Naive thymus-derived CD4-positive, alpha-beta T cell (primary cell): ENCODE results near the gene RAB40B. TPM values are rescaled to one million over a fixed set of nuclear protein-coding genes. Genes with fewer than 3 reads are reported as not detected.

Experiments used
- ATAC-seq: fragments of 150-1000 bp; cut with Tn5 transposase; 2 replicates; pipeline ENCODE4 v1.10.0; 2021; ENCODE audit warnings: mild to moderate bottlenecking, moderate library complexity
- CTCF ChIA-PET: fragments of 350-600 bp; sonication (Branson Sonifier 250); formaldehyde crosslinking; loops from one replicate; lab custom pipeline; 2021; ENCODE audit warnings: antibody characterized with exemption; lab: Charles Lee
- POLR2A ChIA-PET: fragments of 350-600 bp; sonication (Branson Sonifier 250); formaldehyde crosslinking; loops from one replicate; lab custom pipeline; 2021; ENCODE audit warnings: antibody characterized with exemption, inconsistent platforms; lab: Charles Lee
- DNase-seq, 9 donors: peaks; one replicate each; pipeline versions ENCODE4 v3.0.0 to v3.0.0-alpha.2; 2020 to 2022; ENCODE audit warnings: mixed read lengths in 1 of 9
- H3K27ac ChIP-seq: one replicate; pipeline ENCODE4 v1.7.0; 2013; ENCODE audit warnings: mild to moderate bottlenecking, low read depth, low read length, moderate library complexity
- H3K27me3 ChIP-seq, 2 donors: one replicate each; pipeline ENCODE4 v1.7.0; 2013; ENCODE audit warnings: low read length in 2 of 2, mild to moderate bottlenecking in 2 of 2, moderate library complexity in 2 of 2; ENCODE audit not compliant: control insufficient read depth in 2 of 2, insufficient read depth in 2 of 2
- H3K36me3 ChIP-seq, 3 experiments: 1 replicate in 2 of 3; 2 replicates in 1 of 3; pipeline ENCODE4 v1.7.0; 2013; ENCODE audit warnings: low read length in 3 of 3, mild to moderate bottlenecking in 3 of 3, moderate library complexity in 1 of 3; ENCODE audit not compliant: insufficient read depth in 3 of 3, control insufficient read depth in 2 of 3
- H3K4me1 ChIP-seq, 2 donors: one replicate each; pipeline ENCODE4 v1.7.0; 2013; ENCODE audit warnings: low read length in 2 of 2, mild to moderate bottlenecking in 2 of 2, moderate library complexity in 1 of 2; ENCODE audit not compliant: control insufficient read depth in 2 of 2, insufficient read depth in 2 of 2
- H3K4me3 ChIP-seq: 2 replicates; pipeline ENCODE4 v1.7.0; 2013; ENCODE audit warnings: mild to moderate bottlenecking, low read length
- H3K9me3 ChIP-seq, 3 experiments: 1 replicate in 2 of 3; 2 replicates in 1 of 3; pipeline ENCODE4 v1.7.0; 2013; ENCODE audit warnings: low read length in 3 of 3; ENCODE audit not compliant: control insufficient read depth in 2 of 3
- H3K27ac Mint-ChIP-seq, 9 donors: one replicate each; pipeline ENCODE4 v1.8.0; 2020 to 2022; ENCODE audit warnings: mixed read lengths in 9 of 9, mild to moderate bottlenecking in 8 of 9, moderate library complexity in 5 of 9, inconsistent platforms in 2 of 9
- H3K27me3 Mint-ChIP-seq, 5 donors: one replicate each; pipeline ENCODE4 v1.8.0; 2021 to 2022; ENCODE audit warnings: mixed read lengths in 5 of 5, mild to moderate bottlenecking in 1 of 5
- H3K36me3 Mint-ChIP-seq, 5 donors: one replicate each; pipeline ENCODE4 v1.8.0; 2020 to 2022; ENCODE audit warnings: mixed read lengths in 5 of 5, mild to moderate bottlenecking in 3 of 5, inconsistent platforms in 1 of 5
- H3K4me1 Mint-ChIP-seq, 7 donors: one replicate each; pipeline ENCODE4 v1.8.0; 2020 to 2022; ENCODE audit warnings: mixed read lengths in 7 of 7, mild to moderate bottlenecking in 3 of 7, inconsistent platforms in 1 of 7
- H3K4me3 Mint-ChIP-seq, 10 donors: one replicate each; pipeline ENCODE4 v1.8.0; 2020 to 2022; ENCODE audit warnings: mild to moderate bottlenecking in 10 of 10, mixed read lengths in 10 of 10, moderate library complexity in 6 of 10, inconsistent platforms in 2 of 10
- H3K9me3 Mint-ChIP-seq, 11 donors: one replicate each; pipeline ENCODE4 v1.8.0; 2020 to 2022; ENCODE audit warnings: mixed read lengths in 11 of 11, mild to moderate bottlenecking in 4 of 11, inconsistent platforms in 1 of 11, moderate library complexity in 1 of 11
- intact Hi-C, 2 donors: fragments of 100-400 bp; cut with micrococcal nuclease; formaldehyde crosslinking; loops; one replicate each; pipeline ENCODE4 v1.15.1; 2023
- polyA plus RNA-seq, 2 donors: library from polyadenylated mRNA; unstranded; fragments of 300-500 nt; fragmentation: Illumina TruSeq; gene quantifications; one replicate each; pipeline ENCODE4 v1.2.3, GENCODE V29; 2021
- total RNA-seq, 6 experiments: library from RNA in 5 of 6; stranded (reverse) in 5 of 6; gene quantifications; 1 replicate in 5 of 6; 2 replicates in 1 of 6; pipeline ENCODE4 v1.2.3 and lab custom pipeline; 2021 to 2026

RAB40B gene
- total and polyA plus RNA-seq, 7 experiments from 2014 or later = 1.3 to 6.1 (median 2.9) TPM

GRCh38 chr17:82716203-82717010 is 17.9 kb upstream of the RAB40B start, which contains the start of gene FN3KRP:
FN3KRP (plus strand) TSS chr17:82716706; CDS start chr17:82716756, 50 bp downstream.
- ChIA-PET POLR2A (interaction anchor here (0.5 to 2.5 kb wide), 5 partner anchors 19 to 586 kb away, joined by 3 to 14 read pairs (median 5); partner anchors contain the start of gene RAB40B), CTCF (interaction anchor here (1.1 kb wide), 1 partner anchor 147 kb away, joined by 4 read pairs; no protein-coding TSS in a partner anchor)
- peak; percentile 98 for ATAC-seq
- Mint-ChIP-seq H3K9me3 (no peaks in the 10 kb centered on the region), H3K4me3 (peak within 1 kb of the TSS; percentile 85 to 98 (median 94)), H3K36me3 (peaks cover 0 to 8% (median 0%) of the 10 kb centered on the region in 5 donors), H3K27ac (peak within 1 kb of the TSS; percentile 67 to 95 (median 89)), H3K4me1 (peaks cover 11 to 28% (median 17%) of the 10 kb centered on the region in 7 donors), H3K27me3 (no peaks in the 10 kb centered on the region)
- no peaks in the 10 kb centered on the region for H3K9me3 ChIP-seq
- intact Hi-C loops = loop anchor here (1.0 to 2.0 kb wide), 8 partner anchors 18 to 334 kb away; partner anchors contain the start of genes RAB40B (in 2 of the 2), WDR45B (in 2 of the 2), FN3K (in 1 of the 2) and TBCD (in 1 of the 2)
- DNase-seq = peak; percentile 75 to 90 (median 86)
- H3K27ac ChIP-seq = peak within 1 kb of the TSS; percentile 85
- peaks cover 12 to 13% of the 10 kb centered on the region in 2 donors for H3K4me1 ChIP-seq
- peak within 1 kb of the TSS; percentile 83 for H3K4me3 ChIP-seq
- H3K36me3 ChIP-seq = peaks cover 0 to 28% (median 0%) of the 10 kb centered on the region in 3 experiments
- no peaks in the 10 kb centered on the region for H3K27me3 ChIP-seq

GRCh38 chr17:82713071-82713723 is 14.7 kb upstream of the RAB40B start:
- peak overlapping the region in 1 of 9 donors; percentile 38 for H3K27ac Mint-ChIP-seq
- intact Hi-C loops = no loop called here
- H3K27me3 Mint-ChIP-seq = no peaks in the 10 kb centered on the region
- ChIA-PET POLR2A (no interaction called here), CTCF (no interaction called here)
- Histone ChIP-seq H3K9me3 (no peaks in the 10 kb centered on the region), H3K4me3 (no peak overlapping the region), H3K36me3 (no peaks in the 10 kb centered on the region), H3K27ac (no peak overlapping the region), H3K4me1 (peaks cover 12% of the 10 kb centered on the region in 2 donors), H3K27me3 (no peaks in the 10 kb centered on the region)
- peak overlapping the region in 2 of 10 donors; percentile 23 to 45 for H3K4me3 Mint-ChIP-seq
- peaks cover 10 to 23% (median 16%) of the 10 kb centered on the region in 7 donors for H3K4me1 Mint-ChIP-seq
- ATAC-seq (no peak), DNase-seq (no peak)
- H3K9me3 Mint-ChIP-seq = no peaks in the 10 kb centered on the region
- H3K36me3 Mint-ChIP-seq = peaks cover 0 to 4% (median 0%) of the 10 kb centered on the region in 5 donors

GRCh38 chr17:82710499-82711232 is 12.2 kb upstream of the RAB40B start:
- ChIA-PET CTCF (interaction anchor here (0.7 kb wide), 1 partner anchor 35 kb away, joined by 4 read pairs; no protein-coding TSS in a partner anchor), POLR2A (no interaction called here)
- H3K36me3 Mint-ChIP-seq = no peaks in the 10 kb centered on the region
- H3K4me1 Mint-ChIP-seq = peaks cover 0 to 2% (median 2%) of the 10 kb centered on the region in 7 donors
- H3K27me3 ChIP-seq = no peaks in the 10 kb centered on the region
- H3K4me3 Mint-ChIP-seq = peak overlapping the region in 1 of 10 donors; percentile 31
- H3K27ac ChIP-seq = no peak overlapping the region
- H3K27ac Mint-ChIP-seq = no peak overlapping the region
- H3K9me3 ChIP-seq = no peaks in the 10 kb centered on the region
- H3K27me3 Mint-ChIP-seq = no peaks in the 10 kb centered on the region
- no peaks in the 10 kb centered on the region for H3K36me3 ChIP-seq
- no peak overlapping the region for H3K4me3 ChIP-seq
- ATAC-seq = no peak
- H3K4me1 ChIP-seq = peaks cover under 1% of the 10 kb centered on the region in 2 donors
- DNase-seq = no peak
- H3K9me3 Mint-ChIP-seq = no peaks in the 10 kb centered on the region
- intact Hi-C loops = no loop called here

- Histone ChIP-seq H3K4me1 (no peaks in the 10 kb centered on the region), H3K4me3 (no peak overlapping the region), H3K36me3 (no peaks in the 10 kb centered on the region), H3K27me3 (no peaks in the 10 kb centered on the region), H3K9me3 (no peaks in the 10 kb centered on the region), H3K27ac (no peak overlapping the region)
- peak overlapping the region in 1 of 10 donors; percentile 31 for H3K4me3 Mint-ChIP-seq
- H3K36me3 Mint-ChIP-seq = no peaks in the 10 kb centered on the region
- POLR2A ChIA-PET = no interaction called here
- H3K4me1 Mint-ChIP-seq = no peaks in the 10 kb centered on the region
- DNase-seq (no peak), ATAC-seq (no peak)
- H3K27me3 Mint-ChIP-seq = no peaks in the 10 kb centered on the region
- no peak overlapping the region for H3K27ac Mint-ChIP-seq
- CTCF ChIA-PET = interaction anchor here (0.6 kb wide), 1 partner anchor 21 kb away, joined by 3 read pairs; no protein-coding TSS in a partner anchor
- H3K9me3 Mint-ChIP-seq = no peaks in the 10 kb centered on the region
- intact Hi-C loops = no loop called here
Measured at GRCh38 chr17:82709676-82710498, 11.4 kb upstream of the RAB40B start.

- Mint-ChIP-seq H3K4me1 (no peaks in the 10 kb centered on the region), H3K27ac (no peak overlapping the region), H3K9me3 (no peaks in the 10 kb centered on the region), H3K4me3 (no peak overlapping the region), H3K27me3 (no peaks in the 10 kb centered on the region), H3K36me3 (no peaks in the 10 kb centered on the region)
- H3K27ac ChIP-seq = no peak overlapping the region
- H3K9me3 ChIP-seq = no peaks in the 10 kb centered on the region
- intact Hi-C loops = no loop called here
- CTCF ChIA-PET = no interaction called here
- no peaks in the 10 kb centered on the region for H3K36me3 ChIP-seq
- ATAC-seq (no peak), DNase-seq (no peak)
- no peaks in the 10 kb centered on the region for H3K27me3 ChIP-seq
- no peak overlapping the region for H3K4me3 ChIP-seq
- POLR2A ChIA-PET = no interaction called here
- H3K4me1 ChIP-seq = no peaks in the 10 kb centered on the region
Measured at GRCh38 chr17:82709024-82709675, 10.7 kb upstream of the RAB40B start.
